Left renal pelvis (tissue), 4 donors: ENCODE results near the gene RAB1A. TPM values are rescaled to one million over a fixed set of nuclear protein-coding genes. Genes with fewer than 3 reads are reported as not detected.
"Not testable (repeated sequence)": the region's sequence is repeated elsewhere in the genome, so short reads cannot be mapped to it uniquely, and the experiment has no call there.

Source experiments
- DNase-seq, 4 donors: peaks; one replicate each; pipeline ENCODE4 v3.0.0-alpha.2; 2013; ENCODE audit warnings: low read depth in 4 of 4, low spot score in 3 of 4
- polyA plus RNA-seq, 4 donors: library from polyadenylated mRNA; unstranded; fragments of 120-200 nt; gene quantifications; one replicate each; pipeline ENCODE4 v1.2.1, GENCODE V29; 2013; ENCODE audit not compliant: insufficient read length in 4 of 4

Gene RAB1A
- polyA plus RNA-seq, 4 donors: 217 to 278 (median 246) TPM

DNA sequence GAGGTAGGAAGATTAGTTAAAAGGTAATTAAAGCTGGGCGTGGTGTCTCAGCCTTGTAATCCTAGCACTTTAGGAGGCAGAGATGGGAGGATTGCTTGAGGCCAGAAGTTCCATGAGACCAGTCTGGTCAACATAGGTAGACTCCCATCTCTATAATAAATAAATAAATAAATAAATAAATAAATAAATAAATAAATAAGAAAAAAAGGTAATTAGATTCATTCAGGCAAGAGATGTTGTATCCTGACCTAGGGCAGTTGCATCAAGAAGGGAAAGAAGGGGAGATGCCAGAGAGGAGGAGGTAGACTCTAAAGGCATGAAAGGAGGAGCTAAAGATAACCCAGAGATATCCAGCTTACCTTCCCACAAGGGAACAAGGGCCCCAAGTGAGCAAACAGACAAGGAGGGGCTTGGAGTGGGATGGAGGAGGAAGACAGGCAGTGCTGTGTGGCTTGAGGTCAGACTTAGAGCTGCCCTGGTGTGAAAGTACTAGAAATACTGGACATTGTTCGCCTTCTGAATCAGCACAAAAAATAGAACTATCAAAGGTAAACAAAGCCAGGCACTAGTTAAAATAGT is 7.4 kb upstream of the RAB1A start:
- DNase-seq: no peak

DNA sequence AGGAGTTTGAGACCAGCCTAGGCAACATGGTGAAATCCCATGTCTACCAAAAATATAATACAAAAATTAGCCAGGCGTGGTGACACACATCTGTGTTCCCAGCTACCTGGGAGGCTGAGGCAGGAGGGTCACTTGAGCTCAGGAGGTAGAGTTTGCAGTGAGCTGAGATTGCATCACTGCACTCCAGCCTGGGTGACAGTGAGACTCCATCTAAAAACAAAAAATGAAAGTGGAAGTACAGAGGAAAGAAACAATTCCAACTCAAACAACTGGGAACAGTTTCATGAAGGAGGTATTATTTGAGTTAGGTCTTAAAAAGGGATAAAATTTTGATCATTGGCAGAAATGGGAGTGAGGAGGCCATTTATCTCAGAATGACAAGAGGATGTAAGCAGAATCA is 6.3 kb upstream of the RAB1A start:
- DNase-seq: no peak

- DNase-seq: no peak
Measured at GRCh38 chr2:65134158-65134557, 4.3 kb upstream of the RAB1A start.

DNA sequence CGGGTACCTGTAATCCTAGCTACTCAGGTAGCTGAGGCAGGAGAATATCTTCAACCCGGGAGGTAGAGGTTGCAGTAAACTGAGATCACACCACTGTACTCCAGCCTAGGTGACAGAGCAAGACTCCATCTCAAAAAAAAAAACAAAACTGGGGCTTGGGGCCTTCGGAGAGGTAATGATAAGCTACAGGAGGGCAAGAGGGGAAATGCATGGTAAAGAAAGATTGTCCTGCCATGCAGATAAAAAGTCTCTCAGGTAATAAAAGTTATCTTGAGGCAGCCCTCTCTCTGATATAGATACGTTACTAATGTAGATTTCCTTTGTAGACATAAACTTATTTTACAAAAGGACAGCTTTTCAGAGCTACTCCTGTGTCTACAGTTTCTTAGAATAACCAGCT is 3.7 kb upstream of the RAB1A start:
- no peak for DNase-seq

DNA sequence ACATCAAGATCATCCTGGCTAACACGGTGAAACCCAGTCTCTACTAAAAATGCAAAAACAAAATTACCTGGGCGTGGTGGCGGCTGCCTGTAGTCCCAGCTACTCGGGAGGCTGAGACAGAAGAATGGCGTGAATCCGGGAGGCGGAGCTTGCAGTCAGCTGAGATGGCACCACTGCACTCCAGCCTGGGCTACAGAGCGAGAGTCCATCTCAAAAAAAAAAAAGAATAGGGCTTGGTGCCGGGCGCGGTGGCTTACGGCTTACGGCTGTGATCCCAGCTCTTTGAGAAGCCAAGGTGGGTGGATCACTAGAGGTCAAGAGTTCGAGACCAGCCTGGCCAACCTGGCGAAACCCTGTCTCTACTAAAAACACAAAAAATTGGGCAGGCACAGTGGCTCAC is 3.0 kb upstream of the RAB1A start:
- not testable (repeated sequence) for DNase-seq

DNA sequence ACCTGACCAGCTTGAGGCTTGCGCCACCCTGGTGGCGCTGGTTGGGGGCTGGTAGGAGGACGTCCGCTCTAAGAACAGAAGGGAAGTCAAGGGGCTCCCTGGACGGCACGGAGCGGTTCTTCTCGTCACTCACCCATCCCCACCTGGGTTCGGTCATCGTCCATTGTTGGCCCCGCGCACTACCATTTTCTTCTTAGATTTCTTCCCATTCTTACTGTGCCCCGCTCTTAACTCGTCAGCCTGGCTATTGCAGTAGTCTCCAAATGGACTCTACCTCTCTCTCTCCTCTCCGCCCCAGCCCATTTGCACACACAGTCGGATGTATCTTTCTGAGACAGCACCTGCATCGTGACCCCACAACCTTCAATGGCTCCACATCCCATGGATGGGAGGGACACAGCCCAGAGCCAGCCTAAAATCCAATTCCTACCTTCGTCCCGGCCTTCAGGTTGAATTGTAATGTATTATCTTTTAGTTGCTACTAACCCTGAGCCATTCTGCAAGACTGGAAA is 814 bp upstream of the RAB1A start:
- peak in 2 of 4 donors; percentile 14 to 43 for DNase-seq

- DNase-seq: peak in 2 of 4 donors; percentile 6 to 30
Measured at GRCh38 chr2:65129286-65129825, 550 bp downstream of the RAB1A start.

DNA sequence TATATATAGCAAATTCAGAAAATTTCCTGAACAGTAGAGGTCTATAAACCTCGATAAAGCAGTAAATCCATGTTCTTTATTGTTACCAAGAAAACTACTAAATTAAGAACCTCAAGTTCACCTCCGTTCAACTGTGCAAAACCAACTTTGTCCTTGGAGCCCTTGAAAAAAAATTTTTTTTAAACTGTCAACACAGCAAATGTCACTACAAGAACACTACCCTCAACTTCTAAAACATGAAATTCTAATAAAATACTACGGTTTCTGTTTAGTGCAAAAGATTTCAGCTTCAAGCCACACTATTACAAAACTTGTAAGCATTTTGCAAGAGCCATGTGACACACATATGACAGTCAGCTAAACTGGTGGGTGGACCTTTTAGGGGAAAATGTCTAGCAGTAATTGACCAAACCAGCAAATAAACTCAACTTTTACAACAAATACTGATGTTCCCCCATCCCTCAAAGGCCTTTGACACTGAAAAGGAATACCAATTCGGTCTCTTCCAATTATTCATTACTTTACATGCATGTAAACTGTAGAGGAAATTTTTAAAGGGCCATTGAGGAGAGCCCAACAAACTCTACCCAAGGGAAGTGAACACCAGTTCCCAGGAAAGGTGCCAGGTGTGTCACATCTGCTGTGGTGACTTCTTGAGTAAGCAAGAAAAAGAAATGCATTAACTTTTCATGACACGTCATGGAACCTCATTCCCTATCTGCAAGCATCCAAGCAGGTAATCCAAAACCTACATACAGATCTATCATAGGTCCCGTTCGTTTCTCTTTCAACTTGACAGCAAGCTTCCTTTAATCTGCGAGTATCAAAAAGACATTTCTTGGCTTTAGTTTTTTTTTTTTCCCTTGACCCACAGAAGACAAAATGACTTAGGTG is 1.4 kb downstream of the RAB1A start:
- DNase-seq: peak in 1 of 4 donors; percentile 12

GRCh38 chr2:65125457-65125856 is 4.4 kb downstream of the RAB1A start:
- DNase-seq: not testable (repeated sequence)

DNA sequence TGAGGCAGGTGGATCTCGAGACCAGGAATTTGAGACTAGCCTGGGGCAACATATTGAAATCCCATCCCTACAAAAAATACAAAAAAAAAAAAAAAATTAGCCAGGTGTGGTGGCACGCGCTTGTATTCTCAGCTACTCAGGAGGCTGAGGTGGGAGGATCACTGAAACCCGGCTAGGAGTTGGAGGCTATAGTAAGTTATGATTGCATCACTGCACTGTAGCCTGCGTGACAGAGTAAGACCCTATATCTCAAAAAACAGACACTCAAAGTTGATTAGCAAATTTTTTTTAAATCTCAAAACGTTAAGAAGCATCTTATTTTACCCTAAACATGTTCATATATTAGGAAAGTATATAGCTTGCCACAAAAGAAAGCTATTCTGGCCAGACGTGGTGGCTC is 7.6 kb downstream of the RAB1A start:
- no peak for DNase-seq

DNA sequence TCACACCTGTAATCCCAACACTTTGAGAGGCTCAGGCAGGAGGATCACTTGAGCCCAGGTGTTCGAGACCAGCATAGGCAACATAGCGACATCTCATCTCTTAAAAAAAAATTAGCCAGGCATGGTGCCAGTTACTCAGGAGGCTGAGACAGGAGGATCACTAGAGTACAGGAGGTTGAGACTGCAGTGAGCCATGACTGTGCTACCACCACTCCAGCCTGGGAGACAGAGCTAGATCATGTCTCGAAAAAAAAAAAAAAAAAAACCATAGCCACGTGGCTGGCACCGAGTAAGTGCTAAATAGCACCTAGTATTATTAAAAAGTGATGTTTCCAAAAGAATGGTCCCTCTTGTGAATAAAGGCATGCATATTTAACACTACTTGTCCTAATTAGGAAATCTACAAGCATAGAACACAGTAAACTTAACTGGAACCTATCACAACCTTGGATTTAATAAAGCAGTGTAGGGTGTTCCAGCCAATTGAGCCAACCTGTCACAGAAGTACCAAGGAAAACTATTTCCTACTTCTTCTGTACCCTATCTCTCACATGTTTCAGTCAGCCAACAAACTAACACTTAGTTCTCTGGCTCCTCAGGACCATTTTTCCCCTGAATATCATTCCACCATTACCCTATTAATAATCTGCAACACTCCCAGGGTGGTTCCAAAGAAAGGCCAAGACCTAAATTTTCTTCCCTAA is 8.8 kb downstream of the RAB1A start:
- no peak for DNase-seq

DNA sequence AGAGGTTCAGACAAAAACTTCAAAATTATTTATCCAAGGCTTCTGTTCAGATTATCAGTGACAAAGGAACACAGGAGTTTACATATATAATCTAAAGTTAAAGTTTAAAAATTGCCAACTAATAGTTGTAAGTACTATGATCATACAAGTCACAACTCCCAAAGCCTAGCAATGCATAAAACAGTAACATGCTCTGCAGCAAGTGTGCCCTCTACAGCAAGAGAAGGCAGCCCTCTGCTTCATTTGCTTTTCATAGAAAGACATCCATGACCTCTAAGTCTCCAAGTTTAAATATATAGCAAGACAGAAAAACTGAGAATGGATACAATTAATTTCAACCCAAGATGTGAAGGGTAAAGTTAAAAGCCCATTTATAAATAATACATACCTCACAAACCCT is 13.3 kb downstream of the RAB1A start:
- DNase-seq: no peak

DNA sequence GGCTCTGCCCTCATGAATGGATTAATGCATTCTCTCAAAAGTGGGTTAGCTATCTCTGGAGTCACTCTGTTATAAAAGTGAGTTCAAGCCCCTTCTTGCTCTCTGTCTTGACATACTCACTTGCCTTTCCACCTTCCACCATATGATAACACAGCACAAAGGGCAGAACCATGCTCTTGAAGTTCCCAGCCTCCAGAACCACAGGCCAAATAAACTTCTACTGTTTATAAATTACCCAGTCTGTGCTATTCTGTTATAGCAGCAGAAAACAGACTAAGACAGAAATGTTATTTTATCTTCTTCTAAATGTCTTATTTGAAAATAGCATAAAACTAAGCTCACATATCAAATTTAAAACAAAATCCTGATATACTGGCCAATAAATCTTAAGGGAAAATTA is 15.0 kb downstream of the RAB1A start:
- no peak for DNase-seq

GRCh38 chr2:65113816-65114215 is 16.1 kb downstream of the RAB1A start:
- DNase-seq: no peak

- DNase-seq: no peak
Measured at GRCh38 chr2:65113229-65113628, 16.7 kb downstream of the RAB1A start.

- DNase-seq: no peak
Measured at GRCh38 chr2:65112633-65113032, 17.3 kb downstream of the RAB1A start.

DNA sequence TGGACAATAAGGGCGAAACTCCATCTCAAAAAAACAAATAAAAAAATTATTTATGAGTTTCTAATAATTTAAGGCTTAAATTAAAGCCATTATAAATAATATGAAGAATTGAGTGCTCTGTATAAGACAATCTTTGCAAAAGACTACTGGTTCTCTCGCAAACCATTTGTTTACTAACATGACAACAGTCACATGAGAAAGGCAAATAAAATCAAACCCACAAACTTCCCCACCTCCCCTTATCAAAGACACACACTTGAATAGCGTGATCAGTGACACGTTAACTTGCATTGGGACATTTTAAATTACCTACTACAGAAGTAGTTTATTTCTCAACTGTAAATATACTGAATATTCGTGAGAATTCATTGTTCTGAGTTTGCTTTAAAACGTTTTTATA is 21.1 kb downstream of the RAB1A start:
- no peak for DNase-seq

DNA sequence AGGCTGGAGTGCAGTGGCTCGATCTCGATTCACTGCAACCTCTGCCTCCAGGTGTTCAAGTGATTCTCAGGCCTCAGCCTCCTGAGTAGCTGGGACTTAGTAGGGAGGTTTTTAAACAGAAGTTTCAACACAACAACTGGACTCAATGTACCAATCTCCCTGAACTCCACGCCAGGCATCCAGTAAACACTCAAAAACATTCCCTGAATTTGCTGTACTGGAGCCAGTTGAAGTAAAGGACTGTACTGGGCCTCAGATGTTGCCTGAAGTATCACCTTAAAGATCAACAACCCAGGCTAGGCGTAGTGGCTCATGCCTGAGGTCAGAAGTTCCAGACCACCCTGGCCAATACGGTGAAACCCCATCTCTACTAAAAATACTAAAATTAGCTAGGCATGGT is 22.4 kb downstream of the RAB1A start:
- no peak for DNase-seq

- DNase-seq: no peak
Measured at GRCh38 chr2:65103013-65103715, 26.7 kb downstream of the RAB1A start.

DNA sequence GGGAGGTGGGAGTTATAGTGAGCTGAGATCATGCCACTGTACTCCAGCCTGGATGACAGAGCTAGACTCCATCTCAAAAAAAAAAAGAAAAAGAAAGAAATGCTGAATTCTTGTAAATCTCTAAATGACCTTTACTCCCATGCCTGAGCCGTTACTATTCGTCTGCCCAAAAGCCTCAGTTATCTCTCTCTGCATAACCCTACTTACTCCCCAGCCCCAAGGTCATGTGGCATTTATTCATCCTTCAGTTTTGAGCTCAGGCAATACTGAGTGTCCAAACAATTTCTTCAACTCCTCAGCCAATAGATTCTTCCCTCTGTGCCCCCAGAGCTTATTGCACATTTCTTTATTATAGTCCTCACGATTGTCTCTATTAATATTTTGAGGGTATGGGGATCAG is 28.8 kb downstream of the RAB1A start:
- DNase-seq: no peak

DNA sequence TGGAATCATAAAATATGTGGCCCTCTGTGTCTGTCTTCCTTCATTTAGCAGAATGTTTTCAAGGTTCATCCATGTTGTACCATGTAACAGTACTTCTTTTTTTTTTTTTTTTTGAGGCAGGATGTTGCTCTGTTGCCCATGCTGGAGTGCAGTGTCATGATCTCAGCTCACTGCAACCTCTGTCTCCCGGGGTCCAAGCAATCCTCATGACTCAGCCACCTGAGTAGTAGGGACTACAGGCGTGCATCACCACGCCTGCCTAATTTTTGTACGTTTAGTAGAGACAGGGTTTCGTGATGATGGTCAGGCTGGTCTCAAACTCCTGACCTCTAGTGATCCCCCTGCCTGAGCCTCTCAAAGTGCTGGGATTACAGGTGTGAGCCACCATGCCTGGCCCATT is 31.2 kb downstream of the RAB1A start:
- DNase-seq: no peak
